Vagina (tissue), 2 donors: ENCODE measurements around the gene RIPK3.

Experiments
- CTCF ChIP-seq, 3 experiments: fragments of 450-650 bp in 2 of 3; fragments of 200-600 bp in 1 of 3; sonication (generic) in 1 of 3; IDR thresholded peaks; one replicate each; pipeline ENCODE4 v1.5.1; 2017 to 2019; ENCODE audit warnings: antibody characterized with exemption in 3 of 3, mild to moderate bottlenecking in 2 of 3, moderate library complexity in 2 of 3
- POLR2A ChIP-seq, 2 donors: fragments of 450-650 bp; IDR thresholded peaks; one replicate each; pipeline ENCODE4 v1.6.1; 2017; ENCODE audit warnings: antibody characterized with exemption in 2 of 2, mild to moderate bottlenecking in 2 of 2, moderate library complexity in 2 of 2

DNA sequence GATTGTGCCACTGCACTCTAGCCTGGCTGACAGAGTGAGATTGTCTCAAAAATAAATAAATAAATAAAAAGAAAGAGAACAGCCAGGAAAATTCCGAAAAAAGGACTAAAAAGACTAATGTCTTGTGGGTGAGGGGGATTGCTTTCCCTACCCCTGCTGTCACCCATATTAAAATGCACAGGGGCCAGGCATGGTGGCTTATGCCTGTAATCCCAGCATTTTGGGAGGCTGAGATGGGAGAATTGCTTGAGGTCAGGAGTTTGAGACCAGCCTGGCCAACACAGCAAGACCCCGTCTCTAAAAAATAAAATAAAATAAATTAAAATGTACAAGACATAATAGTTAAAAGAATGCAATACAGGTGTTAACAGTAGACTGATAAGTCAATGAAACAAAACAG lies 46.3 kb downstream of the RIPK3 start:
- no peak for TF ChIP-seq CTCF (IDR thresholded peaks at IDR 0.05)
- TF ChIP-seq POLR2A (IDR thresholded peaks at IDR 0.05), result no peak
